AG09309 (cell line): Measurements from ENCODE around the gene UNC79.

Source experiments
- DNase-seq: peaks from one replicate; pipeline ENCODE4 v3.0.0-alpha.2; 2010; ENCODE audit warnings: low read depth
- H3K4me3 ChIP-seq: 2 replicates; pipeline ENCODE4 v1.5.1; 2011; ENCODE audit warnings: mild to moderate bottlenecking, low read depth, low read length, moderate library complexity; ENCODE audit not compliant: control insufficient read depth
- CTCF ChIP-seq: IDR thresholded peaks from 2 replicates; pipeline ENCODE4 v1.5.1; 2011; ENCODE audit warnings: mild to moderate bottlenecking, low read depth, low read length, inconsistent platforms; ENCODE audit not compliant: insufficient read depth, control insufficient read depth; ENCODE audit errors: missing control alignments

UNC79 gene

GRCh38 chr14:93564918-93565317 is 134.2 kb downstream of the UNC79 start:
- DNase-seq, result no peak
- TF ChIP-seq CTCF, result no peak
- H3K4me3 ChIP-seq, result no peak overlapping the region

- no peak overlapping the region for H3K4me3 ChIP-seq
- no peak for TF ChIP-seq CTCF
- no peak for DNase-seq
Observed at GRCh38 chr14:93566065-93566693, 135.4 kb downstream of the UNC79 start.

- no peak for TF ChIP-seq CTCF
- no peak for DNase-seq
- H3K4me3 ChIP-seq, result no peak overlapping the region
Observed at GRCh38 chr14:93571275-93571674, 140.5 kb downstream of the UNC79 start.

GRCh38 chr14:93579178-93579577 is 148.4 kb downstream of the UNC79 start:
- no peak for DNase-seq
- TF ChIP-seq CTCF, result no peak
- no peak overlapping the region for H3K4me3 ChIP-seq

- H3K4me3 ChIP-seq, result no peak overlapping the region
- DNase-seq, result no peak
- TF ChIP-seq CTCF, result no peak
Observed at GRCh38 chr14:93582516-93582915, 151.8 kb downstream of the UNC79 start.

- no peak overlapping the region for H3K4me3 ChIP-seq
- DNase-seq, result no peak
- TF ChIP-seq CTCF, result no peak
Observed at GRCh38 chr14:93587330-93587729, 156.6 kb downstream of the UNC79 start.

GRCh38 chr14:93591506-93591905 is 160.8 kb downstream of the UNC79 start:
- no peak for DNase-seq
- TF ChIP-seq CTCF, result no peak
- H3K4me3 ChIP-seq, result no peak overlapping the region
